Measurements from ENCODE around the gene NUP188. TPM values are rescaled to one million over a fixed set of nuclear protein-coding genes. Genes with fewer than 3 reads are reported as not detected.

Gene NUP188
- total and polyA plus RNA-seq, 2 of the 4 experiments (the other 2 are of a cell fraction): 53.0 to 59.1 TPM

DNA sequence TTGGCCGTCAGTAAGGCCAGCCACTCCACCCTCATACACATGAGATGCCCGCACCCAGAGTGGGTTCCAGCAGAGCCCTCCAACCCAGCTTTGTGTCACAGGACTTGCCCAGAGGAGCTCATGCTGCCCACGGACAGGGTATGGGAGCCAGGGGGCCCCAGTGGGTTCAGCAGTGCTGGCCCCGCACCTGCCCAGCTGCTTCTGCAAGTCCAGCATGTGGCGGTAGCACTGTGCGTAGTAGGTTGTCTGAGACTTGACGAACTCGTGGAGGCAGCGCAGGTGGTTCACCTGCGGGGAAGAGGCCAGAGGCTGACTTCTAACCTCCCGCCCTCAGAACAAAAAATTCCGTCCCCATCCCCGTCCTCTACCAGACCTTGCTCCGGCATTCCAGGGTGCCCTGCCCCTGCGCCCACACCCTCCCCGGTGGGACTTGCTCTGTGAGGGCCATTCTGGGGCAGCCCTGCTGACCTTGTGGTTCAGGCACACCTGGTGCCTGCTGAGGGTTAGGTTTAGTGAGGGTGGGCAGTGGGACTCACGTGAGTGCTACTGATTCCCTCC is 62.2 kb downstream of the NUP188 start:
- Histone ChIP-seq H3K9ac (ENCODE audit: low read depth, low read length) (no peak overlapping the region), H3K27ac (ENCODE audit: insufficient read depth, low read length) (no peak overlapping the region), H3K4me3 (ENCODE audit: insufficient read depth, low read depth, low read length) (no peak overlapping the region), H3K18ac (ENCODE audit: low read depth, low read length) (no peak overlapping the region), H4K91ac (ENCODE audit: insufficient read depth, low read depth, low read length) (no peak overlapping the region), H2AFZ (replicated peaks; ENCODE audit: low read length, poor library complexity) (no peak overlapping the region), H3K4ac (ENCODE audit: low read depth, low read length) (no peak overlapping the region), H3K9me1 (ENCODE audit: insufficient read depth, low read length) (no peaks in the 10 kb centered on the region), H3K79me1 (ENCODE audit: low read depth in 1 of 2, low read length in 2 of 2) (no peaks in the 10 kb centered on the region), H3K36me3 (ENCODE audit: control insufficient read depth, insufficient read depth, low read length) (peaks cover 48% of the 10 kb centered on the region), H4K8ac (ENCODE audit: low read depth in 2 of 2, low read length in 2 of 2) (no peak overlapping the region), H4K5ac (ENCODE audit: low read depth, low read length) (no peak overlapping the region), H2BK5ac (ENCODE audit: low read depth, low read length, poor library complexity, severe bottlenecking) (no peak overlapping the region), H2AK5ac (ENCODE audit: low read depth, low read length) (no peak overlapping the region), H3K4me1 (ENCODE audit: control insufficient read depth, insufficient read depth, low read length) (no peaks in the 10 kb centered on the region), H2AK9ac (replicated peaks; ENCODE audit: low read depth, low read length, poor library complexity) (no peak overlapping the region), H2BK20ac (ENCODE audit: low read depth, low read length) (no peak overlapping the region), H3K14ac (replicated peaks; ENCODE audit: low read depth, low read length) (no peak overlapping the region), H2BK120ac (ENCODE audit: low read depth, low read length) (no peak overlapping the region), H3K4me2 (ENCODE audit: low read depth, low read length) (no peak overlapping the region), H4K20me1 (ENCODE audit: insufficient read depth, low read length) (peaks cover 7% of the 10 kb centered on the region), H2BK15ac (ENCODE audit: low read depth, low read length) (no peak overlapping the region), H3K23ac (ENCODE audit: low read depth, low read length) (no peak overlapping the region), H3K27me3 (ENCODE audit: control insufficient read depth, insufficient read depth, low read length) (no peaks in the 10 kb centered on the region), H3K9me3 (ENCODE audit: control insufficient read depth, insufficient read depth, low read length) (no peaks in the 10 kb centered on the region), H3K56ac (ENCODE audit: extremely low read depth, insufficient read depth, low read length) (no peak overlapping the region)
- intact Hi-C loops (cut with micrococcal nuclease) (no loop called here), dilution Hi-C loops (cut with HindIII; ENCODE audit: low sequenced_read_pairs, unreplicated experiment) (no loop called here), in situ Hi-C loops (cut with MboI; ENCODE audit: low sequenced_read_pairs) (no loop called here)
- BruUV-seq (replicated peaks): no TSS peak
- 92% methylated on average over 7 of the region's 17 CpGs; no CpG with 5 or more reads in 1 of the 2 experiments for WGBS, 2 experiments (ENCODE audit: extremely low coverage in 2 of 2, insufficient read length in 1 of 2)
- ChIA-PET POLR2A (ENCODE audit: unreplicated experiment) (no interaction called here), CTCF (no interaction called here)
- no peak for DNase-seq
- ATAC-seq (ENCODE audit: low read depth): no peak
- TF ChIP-seq CEBPB (IDR thresholded peaks at IDR 0.05; ENCODE audit: low read depth, low read length) (no peak), RAD21 (IDR thresholded peaks at IDR 0.05; ENCODE audit: low read length) (no peak), CHD1 (IDR thresholded peaks at IDR 0.05; ENCODE audit: low read depth, low read length) (no peak), SMC3 (IDR thresholded peaks at IDR 0.05; ENCODE audit: low read depth, low read length) (no peak), NFE2L2 (IDR thresholded peaks at IDR 0.05; ENCODE audit: low read depth, low read length) (no peak), MXI1 (IDR thresholded peaks at IDR 0.05; ENCODE audit: borderline replicate concordance, low read depth, low read length) (no peak), BHLHE40 (IDR thresholded peaks at IDR 0.05; ENCODE audit: low read depth, low read length) (no peak), CTCF (conservative IDR thresholded peaks at IDR 0.05; ENCODE audit: low read depth, low read length) (no peak), RCOR1 (IDR thresholded peaks at IDR 0.05; ENCODE audit: insufficient replicate concordance, low read length) (no peak), MAFK (IDR thresholded peaks at IDR 0.05; ENCODE audit: low read depth, low read length) (no peak), RFX5 (IDR thresholded peaks at IDR 0.05; ENCODE audit: low read depth, low read length) (no peak), MAZ (IDR thresholded peaks at IDR 0.05; ENCODE audit: borderline replicate concordance, low read depth, low read length) (no peak), FOS (IDR thresholded peaks at IDR 0.05; ENCODE audit: low read depth, low read length) (no peak), POLR2A (IDR thresholded peaks at IDR 0.05; ENCODE audit: low read depth, low read length) (no peak)
- TF ChIP-seq, protein P1, sequence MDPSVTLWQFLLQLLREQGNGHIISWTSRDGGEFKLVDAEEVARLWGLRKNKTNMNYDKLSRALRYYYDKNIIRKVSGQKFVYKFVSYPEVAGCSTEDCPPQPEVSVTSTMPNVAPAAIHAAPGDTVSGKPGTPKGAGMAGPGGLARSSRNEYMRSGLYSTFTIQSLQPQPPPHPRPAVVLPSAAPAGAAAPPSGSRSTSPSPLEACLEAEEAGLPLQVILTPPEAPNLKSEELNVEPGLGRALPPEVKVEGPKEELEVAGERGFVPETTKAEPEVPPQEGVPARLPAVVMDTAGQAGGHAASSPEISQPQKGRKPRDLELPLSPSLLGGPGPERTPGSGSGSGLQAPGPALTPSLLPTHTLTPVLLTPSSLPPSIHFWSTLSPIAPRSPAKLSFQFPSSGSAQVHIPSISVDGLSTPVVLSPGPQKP (IDR thresholded peaks at IDR 0.05; ENCODE audit: borderline replicate concordance, low read depth, low read length): no peak
- TF ChIP-seq, protein P2, sequence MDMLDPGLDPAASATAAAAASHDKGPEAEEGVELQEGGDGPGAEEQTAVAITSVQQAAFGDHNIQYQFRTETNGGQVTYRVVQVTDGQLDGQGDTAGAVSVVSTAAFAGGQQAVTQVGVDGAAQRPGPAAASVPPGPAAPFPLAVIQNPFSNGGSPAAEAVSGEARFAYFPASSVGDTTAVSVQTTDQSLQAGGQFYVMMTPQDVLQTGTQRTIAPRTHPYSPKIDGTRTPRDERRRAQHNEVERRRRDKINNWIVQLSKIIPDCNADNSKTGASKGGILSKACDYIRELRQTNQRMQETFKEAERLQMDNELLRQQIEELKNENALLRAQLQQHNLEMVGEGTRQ (IDR thresholded peaks at IDR 0.05; ENCODE audit: low read depth, low read length): no peak
